Bronchial epithelial cell (primary cell): ENCODE measurements around the gene TRIM66. TPM values are rescaled to one million over a fixed set of nuclear protein-coding genes. Genes with fewer than 3 reads are reported as not detected.

Source experiments
- DNase-seq: peaks from one replicate; pipeline ENCODE4 v3.0.0-alpha.2; 2010; ENCODE audit warnings: low read depth
- FAIRE-seq: peaks from 2 replicates; lab custom pipeline; 2011; peaks lifted over from hg19 to GRCh38; lab: Jason Lieb, UNC
- H3K27me3 ChIP-seq: 2 replicates; pipeline ENCODE4 v1.5.1; 2011; ENCODE audit warnings: low read length; ENCODE audit not compliant: control insufficient read depth, insufficient read depth
- H3K36me3 ChIP-seq: 2 replicates; pipeline ENCODE4 v1.5.1; 2011; ENCODE audit warnings: low read length; ENCODE audit not compliant: control insufficient read depth, insufficient read depth
- H3K4me3 ChIP-seq: 2 replicates; pipeline ENCODE4 v1.5.1; 2011; ENCODE audit warnings: mild to moderate bottlenecking, low read depth, low read length, control low read depth
- CTCF ChIP-seq: IDR thresholded peaks from 2 replicates; pipeline ENCODE4 v1.5.1; 2011; ENCODE audit warnings: mild to moderate bottlenecking, moderate library complexity, low read length, control low read depth, inconsistent platforms; ENCODE audit not compliant: insufficient read depth, severe bottlenecking
- total RNA-seq: library from RNA; depleted of rRNA; stranded (reverse); fragments of >200 nt; gene quantifications from 2 replicates; pipeline ENCODE4 v1.2.1, GENCODE V29; 2014

Gene TRIM66
- total RNA-seq, 1 donor from 2014 or later, result 4.2 TPM

- Histone ChIP-seq H3K4me3 (no peak overlapping the region), H3K27me3 (no peaks in the 10 kb centered on the region), H3K36me3 (no peaks in the 10 kb centered on the region)
- peak; percentile 30 for TF ChIP-seq CTCF
- DNase-seq (peak; percentile 78), FAIRE-seq (no peak)
Observed at GRCh38 chr11:8566613-8567210, 115.8 kb downstream of the TRIM66 start.

GRCh38 chr11:8564526-8564925, 117.9 kb downstream of the TRIM66 start:
- no peak for DNase-seq
- FAIRE-seq, result no peak
- H3K27me3 ChIP-seq, result no peaks in the 10 kb centered on the region
- TF ChIP-seq CTCF, result no peak
- no peaks in the 10 kb centered on the region for H3K36me3 ChIP-seq
- H3K4me3 ChIP-seq, result no peak overlapping the region

Other genes with a start within 250 kb of the TRIM66 start
- gene STK33, start 88.4 kb downstream of the TRIM66 start, total RNA-seq, result 0.53 and 0.77 TPM in 2 replicates
- 1,214 and 1,407 TPM in 2 replicates for gene RPL27A, start 127 bp upstream of the TRIM66 start, total RNA-seq
- gene AKIP1, start 228.5 kb upstream of the TRIM66 start, total RNA-seq, result 35.8 and 36.3 TPM in 2 replicates